GM21390 (cell line): ENCODE results near the gene GFOD2.
A peak's percentile ranks its signal among the peaks of the same experiment; 100 is the strongest.

Experiments
- ATAC-seq: cut with Tn5 transposase; IDR thresholded peaks from one replicate; pipeline ENCODE4 v1.9.1; 2021; ENCODE audit not compliant: unreplicated experiment

GFOD2 gene

DNA sequence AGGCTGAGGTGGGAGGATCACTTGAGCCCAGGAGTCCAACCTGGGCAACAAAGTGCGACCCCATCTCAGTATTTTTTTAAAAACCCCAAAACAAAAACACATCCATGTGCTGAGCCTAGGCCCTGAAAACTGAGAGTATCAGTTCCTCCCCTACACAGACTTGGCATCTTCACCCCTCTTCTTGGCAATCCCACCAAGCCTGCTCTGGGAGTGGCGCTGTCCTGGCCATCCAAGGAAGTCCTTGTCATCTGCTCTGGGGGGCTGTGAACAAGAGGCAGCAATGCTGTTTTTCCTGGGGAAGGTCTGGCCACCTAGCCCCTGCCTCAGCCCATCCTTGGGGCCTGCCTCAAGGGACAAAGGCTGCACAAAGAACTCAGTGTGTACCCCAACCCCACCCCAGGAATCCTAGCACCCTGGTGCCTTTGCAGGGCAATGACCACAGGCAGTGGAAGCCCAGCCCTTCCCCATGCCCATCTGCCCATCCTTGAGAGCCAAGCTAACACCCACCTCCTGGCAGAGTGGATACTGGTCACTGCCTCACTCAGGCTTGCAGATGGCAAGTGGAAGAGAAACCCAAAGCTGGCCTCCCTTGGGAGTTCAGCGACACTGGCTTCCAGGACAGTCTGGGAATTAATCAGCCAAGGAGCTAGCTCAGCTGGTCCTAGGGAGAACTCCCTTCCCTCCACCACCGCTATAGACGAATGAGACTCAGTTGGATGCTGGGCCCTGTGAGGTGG is 14.8 kb upstream of the GFOD2 start:
- no peak for ATAC-seq

DNA sequence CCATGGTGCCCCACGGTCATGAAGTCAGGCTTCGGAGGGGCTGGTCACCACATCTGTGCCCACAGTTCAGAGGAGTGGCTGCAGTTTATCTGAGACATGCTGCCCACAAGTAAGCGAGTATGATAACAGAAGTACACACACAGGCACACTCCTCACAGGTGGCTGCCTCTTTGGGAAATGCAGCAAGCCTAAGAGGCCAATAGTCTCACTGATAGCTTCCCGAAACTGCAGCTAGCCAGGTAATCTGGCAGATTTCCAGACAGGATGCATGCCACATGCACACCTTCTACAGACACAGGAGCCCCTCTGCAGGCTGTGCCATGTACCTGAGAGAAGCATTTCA is 12.6 kb upstream of the GFOD2 start:
- ATAC-seq: no peak

DNA sequence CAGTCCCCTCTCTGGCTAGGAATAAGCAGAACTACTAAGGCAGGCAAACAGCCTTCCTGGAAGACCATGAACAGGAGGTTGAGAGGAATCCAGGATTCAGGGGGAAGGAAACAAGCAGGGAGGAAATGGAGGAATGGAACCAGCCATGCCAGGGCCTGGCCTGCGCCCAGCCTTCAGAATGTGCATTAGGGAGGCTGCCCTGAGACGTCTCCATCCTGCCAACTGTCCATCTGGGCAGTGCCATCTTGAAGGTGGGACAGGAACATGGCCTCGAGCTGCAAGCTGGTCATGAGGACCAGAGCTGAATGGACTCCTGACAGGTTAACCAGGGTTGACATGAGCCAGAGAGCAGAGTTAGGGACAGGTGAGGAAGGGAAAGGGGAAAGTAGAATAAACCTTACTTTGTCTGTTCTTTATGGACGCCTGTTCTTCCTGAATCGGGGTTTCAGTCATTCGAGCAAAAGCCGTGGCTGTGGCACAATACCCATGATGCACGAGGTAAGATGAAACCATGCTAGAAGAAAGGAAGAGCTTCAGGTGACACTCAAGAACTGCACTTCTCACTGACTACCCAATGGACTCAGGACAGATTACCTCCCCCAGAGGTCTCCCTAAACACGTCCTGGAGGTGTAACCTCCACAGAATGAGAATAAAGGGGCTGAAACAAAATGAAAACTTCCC is 12.1 kb upstream of the GFOD2 start:
- no peak for ATAC-seq

DNA sequence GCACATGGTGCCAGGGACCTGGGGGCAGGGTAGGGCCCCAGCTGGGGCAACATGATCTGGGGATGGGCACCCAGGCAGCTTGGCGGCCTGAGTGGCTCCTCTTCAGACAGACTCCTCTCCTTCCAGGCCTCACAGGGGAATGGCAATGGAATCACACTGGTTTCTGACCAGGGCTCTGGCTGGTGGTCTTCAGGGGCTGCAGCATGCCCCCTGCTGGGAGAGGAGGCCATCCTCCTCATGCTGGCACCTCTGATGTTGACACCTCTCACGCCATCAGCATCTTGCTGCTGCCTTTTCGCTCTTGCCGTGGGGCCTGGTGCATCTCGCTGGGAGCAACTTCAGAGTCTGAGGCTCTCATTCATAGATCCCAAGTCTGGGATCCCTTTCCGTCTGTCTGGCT is 11.2 kb upstream of the GFOD2 start:
- ATAC-seq: no peak

DNA sequence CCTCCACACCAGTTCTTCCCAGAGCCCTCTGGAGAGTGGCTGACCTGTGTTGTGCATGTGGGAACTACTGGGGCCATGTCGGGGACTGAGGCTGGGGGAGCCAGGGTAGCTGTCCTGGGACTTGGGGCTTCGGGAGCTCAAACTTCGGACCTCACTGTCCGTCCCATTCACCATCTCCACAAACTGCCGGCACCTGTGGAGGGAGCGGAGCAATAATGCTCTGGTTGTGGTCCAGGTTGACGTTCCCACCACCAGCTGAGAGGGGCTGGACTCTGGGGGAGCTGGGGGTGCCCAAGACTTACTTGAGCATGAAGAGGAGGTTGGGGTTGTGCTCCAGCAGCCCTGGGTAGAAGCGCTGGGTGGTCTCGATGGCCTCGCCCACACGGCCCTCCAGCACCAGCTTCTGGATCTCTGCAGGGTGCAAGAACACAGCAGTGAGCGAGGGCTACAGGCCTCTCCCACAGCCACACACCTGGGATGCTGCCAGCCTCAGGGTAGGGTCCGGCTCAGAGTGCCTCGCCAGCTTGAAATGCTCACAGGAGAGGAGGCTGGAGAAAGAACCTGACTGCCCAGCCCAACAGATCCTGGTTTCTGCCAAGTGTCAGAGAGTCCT is 10.6 kb upstream of the GFOD2 start:
- ATAC-seq: no peak

DNA sequence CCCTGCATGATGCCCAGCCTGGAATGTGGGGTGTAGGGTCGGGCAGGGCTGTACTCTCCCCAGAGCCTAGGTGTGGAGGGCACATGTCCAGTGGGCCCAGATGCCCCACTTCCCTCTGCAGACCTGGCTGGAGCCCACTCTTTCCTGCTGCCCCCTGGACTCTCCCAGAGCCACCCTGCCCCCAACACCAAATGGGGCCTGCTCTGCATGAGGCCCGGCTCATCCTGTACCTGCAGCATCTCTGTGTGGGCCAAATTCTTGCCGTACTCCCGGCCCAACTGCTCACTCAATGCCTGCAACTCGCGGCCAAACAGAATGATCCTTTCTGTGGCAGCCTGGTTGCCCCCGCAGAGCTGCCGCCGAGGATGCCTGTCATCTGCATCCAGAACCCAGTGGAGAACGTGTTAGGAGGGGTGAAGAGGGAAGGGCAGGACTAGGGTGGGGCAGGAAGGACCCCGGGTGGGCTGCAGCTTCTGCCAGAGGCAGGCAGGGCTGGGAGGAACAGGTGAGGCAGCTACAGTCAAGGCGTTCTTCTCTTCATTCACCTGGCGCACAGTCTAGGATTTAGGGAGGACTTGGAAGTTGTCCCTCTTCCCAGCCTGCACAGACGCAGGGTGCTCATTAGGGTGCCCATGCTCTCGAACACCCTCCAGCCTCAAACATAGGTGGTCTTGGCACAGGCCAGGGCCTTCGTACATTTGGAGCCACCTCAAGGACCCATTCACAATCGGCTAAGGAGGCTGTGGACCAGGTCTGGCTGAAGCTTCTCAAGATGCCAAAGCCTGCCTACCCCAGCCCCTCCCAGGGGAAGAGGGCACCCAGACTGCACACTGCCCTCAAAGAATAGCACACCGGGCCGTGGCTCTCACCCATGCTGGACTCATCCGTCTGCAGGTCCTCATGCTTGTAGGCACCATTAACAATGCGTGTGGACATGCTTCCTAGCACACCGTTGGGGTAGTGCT is 8.7 kb upstream of the GFOD2 start:
- no peak for ATAC-seq

DNA sequence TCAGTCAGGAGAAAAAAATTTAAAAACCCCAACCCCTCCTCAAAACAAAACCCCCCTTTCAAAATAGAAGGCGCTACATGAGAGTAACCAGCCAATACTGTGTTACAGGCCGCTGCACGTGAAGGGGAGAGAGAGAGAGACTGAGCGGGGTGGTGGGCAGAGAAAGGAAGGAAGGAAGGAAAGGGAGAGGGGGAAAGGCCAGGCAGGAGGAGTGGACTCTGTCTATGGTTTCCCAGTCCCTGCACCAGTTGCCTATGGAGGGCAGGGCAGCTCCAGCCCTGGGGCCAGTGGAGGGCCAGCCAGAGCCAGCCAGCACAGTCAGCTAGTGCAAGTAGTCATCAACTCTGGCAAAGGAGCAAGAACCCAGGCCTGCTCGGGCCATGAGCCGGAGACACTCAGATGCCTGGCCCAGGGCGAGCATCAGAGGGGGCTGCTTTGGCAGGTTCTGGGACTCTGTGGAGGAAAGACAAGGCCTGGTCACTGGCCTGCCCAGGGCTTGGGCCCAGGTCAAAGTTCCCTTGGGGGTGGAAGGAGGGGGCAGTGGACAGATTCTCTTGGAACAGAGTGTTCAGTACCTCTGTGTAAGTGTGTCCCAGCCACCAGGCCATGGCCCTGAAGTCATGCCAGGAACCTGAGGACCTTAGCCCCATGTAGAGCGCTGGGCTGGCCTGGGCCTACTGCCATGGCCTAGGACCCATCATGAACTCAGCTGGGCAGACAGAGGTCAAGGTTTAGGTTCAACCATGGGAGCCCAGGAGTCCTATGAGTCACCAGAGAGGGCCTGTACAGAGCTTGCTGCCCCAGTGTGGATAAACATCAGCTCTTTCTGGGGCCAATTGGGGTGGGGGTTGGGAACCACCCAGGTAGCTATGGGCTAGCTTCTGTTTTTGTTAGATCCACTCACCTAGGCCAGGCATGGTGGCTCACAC is 7.3 kb upstream of the GFOD2 start:
- ATAC-seq: no peak

DNA sequence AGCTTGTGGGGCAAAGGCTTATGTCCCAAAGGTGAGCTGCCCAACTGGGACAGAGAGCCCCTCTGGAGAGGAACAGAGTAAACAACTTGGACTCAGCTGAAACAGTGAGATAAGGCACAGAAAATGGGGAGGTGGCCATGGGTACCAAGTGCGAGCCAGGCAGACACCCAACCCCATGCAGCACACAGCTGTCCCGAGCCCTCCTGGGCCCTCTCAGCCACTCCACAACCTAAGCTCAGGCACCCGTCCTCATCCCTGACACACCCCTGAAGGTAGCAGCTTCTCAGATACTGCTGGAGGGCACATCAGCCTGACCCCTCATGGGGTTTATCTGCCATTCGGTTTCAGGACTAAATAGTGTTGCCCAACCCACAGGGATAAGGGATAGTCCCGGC is 4.8 kb upstream of the GFOD2 start:
- ATAC-seq: no peak

DNA sequence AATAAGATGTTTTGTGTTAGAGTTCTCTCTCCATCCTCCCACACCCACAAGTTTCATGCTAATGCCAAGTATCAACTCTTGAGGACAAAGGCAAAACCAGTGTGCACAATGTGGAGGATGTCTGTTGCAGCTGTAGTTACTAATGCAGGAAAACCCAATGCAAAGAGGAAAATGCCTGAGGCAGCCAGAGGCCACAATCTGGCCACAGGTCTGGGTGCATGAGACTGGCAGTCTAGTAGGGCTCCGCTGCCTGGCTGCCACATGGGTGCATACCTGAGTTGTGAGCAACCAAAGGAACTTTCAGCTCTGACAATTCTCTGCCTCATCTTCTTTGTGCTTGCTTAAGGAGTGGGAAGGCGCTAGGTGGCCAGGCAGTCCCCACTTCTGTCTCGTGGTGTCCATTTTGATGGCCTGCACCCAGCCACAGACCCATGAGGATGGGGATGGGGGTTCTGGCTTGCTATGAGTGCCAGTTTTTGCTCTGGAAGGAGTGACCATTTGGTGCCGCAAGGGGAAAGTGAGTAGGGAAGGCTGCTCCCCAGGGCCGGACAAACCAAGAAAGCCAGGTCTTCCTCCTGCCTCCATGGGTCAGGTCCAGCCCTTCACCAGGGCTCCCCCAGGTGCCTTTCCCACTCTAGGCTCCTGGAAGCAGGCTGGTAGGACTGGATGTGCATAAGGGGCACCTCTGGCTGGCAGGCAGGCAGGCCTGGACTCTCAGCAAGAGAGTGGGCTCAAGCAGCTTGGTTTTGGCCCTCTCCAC is 4.2 kb upstream of the GFOD2 start:
- ATAC-seq: no peak

DNA sequence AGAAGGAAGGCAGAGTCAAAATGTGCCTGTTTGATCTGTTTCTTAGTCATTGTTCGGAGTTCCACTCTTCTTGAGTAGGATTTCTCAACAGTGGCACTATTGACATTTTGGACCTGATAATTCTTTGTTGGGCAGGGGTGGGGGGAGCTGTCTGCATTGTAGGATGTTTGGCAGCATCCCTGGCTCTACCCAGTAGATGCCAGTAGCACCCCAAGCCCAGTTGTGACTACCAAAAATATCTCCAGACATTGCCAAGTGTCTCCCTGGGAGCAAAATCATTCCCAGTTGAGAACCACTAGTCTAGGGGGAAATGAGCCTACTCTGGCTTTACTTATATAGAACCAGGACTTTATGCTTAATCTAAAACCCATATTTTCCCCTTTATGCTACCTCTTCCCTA is 1.1 kb upstream of the GFOD2 start:
- ATAC-seq: no peak

DNA sequence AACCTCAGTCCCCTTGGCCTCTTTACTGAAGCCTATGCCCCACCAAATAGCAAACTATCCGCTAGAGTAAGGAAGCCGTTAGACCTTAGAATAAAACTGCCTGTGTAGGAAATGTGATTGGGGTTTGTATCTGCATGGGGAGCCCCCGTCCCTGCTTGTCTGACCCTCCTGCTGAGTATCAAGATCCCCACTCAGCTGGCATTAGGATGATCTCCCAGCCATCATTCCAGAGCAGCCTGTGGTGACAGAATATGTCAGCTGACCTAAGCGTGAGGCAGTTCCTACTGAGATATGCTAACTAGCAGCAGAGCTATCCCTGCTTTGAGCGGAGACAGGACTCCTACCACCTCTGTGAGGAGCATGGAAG is 645 bp upstream of the GFOD2 start:
- ATAC-seq: no peak

DNA sequence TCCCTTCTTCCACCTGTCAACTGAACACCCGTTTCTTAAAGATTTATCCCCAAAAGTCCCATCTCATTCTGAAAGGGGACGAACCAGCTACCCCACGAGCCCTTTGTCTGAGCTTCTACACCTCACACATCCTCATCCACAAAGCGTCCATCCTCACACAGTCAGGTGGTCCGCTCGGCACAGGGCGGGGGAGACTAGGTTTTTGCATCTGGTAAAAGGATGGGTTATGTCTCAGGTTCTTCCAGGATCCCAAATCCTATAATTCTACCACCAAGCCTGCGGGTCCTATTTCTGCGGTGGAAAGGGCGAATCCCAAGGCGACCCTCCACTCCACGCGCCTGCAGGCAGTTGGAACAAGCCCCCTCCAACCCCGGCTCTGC is 458 bp downstream of the GFOD2 start:
- peak; percentile 26 for ATAC-seq

DNA sequence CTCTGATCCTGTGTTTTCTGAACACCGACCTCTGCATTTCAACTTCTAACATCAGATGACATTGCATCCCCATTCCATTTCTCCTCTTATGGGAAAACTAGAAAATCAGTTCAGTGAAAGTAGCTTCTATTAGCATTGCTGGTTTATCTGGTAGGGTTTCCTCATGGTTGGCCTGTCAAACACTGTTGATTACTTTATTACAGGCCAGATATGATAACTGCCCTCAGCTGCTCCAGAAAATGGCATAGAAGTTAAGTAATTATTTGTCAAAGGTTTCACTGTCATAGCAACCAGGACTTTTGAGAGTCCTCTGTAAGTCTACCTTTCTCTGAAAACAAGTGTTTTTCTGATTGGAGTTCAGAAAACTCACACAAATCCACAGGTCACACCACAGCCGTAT is 3.0 kb downstream of the GFOD2 start:
- no peak for ATAC-seq

DNA sequence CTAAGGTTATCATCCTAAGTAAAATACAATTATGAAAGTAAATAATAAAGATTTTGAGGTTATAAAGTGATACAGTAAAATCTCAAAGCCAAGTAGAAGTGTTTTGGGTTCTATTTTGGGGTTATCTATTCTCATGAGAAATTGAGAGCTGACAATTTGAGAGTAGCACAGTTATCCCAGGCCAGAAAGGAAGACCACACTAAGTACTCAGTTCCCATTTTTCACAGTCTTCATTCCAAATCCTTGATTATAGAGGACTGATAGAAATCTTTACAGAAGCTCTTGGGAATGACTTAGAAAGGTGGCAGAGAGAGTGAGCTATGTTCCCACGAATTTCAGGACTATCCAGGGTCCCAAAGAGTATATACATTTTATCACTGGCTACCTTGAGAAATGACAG is 4.6 kb downstream of the GFOD2 start:
- no peak for ATAC-seq

DNA sequence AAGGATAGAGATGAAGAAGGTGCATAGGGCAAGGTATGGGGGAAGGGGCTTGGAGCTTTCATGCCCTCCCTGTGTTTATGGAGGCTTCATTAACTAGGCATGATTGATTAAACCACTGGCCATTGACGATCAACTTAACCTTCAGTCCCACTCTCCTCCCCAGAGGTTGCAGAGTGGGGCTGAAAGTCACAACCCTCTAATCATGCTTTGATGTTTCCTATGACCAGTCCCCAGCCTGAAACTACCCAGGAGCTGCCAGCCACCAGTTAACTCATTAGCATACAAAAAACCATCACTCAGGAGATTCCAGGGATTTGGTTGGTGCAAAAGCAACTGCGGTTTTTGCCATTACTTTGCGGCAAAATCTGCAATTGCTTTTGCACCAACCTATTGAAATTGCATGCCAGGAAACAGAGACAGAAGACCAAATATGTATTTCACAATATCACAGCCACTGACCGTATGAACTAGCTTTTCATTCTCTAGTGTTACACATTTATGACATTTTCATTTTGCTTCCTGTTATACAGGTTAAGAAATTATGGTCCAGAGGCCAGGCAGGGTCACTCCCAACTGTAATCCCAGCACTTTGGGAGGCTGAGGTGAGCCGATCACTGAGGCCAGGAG is 5.4 kb downstream of the GFOD2 start:
- no peak for ATAC-seq

DNA sequence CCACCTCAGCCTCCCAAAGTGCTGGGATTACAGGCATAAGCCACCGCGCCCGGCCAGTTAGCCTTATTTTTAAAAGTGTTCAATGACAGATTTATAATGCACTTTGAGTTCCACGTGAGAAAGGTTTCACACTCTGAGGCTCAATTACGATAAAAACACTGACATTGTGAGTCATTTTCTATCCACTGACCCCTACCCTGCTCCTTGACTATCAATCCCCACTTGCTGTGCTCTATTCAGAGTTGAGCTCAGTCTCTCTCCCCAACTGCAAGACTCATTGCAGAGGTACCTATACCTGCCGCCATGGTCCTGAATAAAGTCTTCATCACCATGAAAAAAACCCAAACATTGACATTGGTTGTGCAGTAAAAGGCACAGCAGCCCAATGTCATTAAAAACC is 8.5 kb downstream of the GFOD2 start:
- ATAC-seq: no peak

DNA sequence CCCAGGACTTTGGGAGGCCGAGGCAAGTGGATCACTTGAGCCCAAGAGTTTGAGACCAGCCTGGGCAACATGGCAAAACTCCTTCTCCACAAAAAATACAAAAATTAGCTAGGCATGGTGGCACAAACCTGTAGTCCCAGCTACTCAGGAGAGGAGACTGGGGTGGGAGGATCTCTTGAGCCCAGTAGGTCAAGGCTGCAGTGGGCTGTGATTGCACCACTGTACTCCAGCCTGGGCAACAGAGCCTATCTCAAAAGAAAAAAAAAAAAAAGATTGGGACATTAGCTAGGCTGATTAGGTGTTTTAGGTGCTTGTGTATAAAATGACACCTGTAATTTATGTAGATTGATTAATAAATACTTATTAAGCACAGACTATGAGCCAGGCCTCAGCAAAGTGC is 10.1 kb downstream of the GFOD2 start:
- ATAC-seq: no peak

DNA sequence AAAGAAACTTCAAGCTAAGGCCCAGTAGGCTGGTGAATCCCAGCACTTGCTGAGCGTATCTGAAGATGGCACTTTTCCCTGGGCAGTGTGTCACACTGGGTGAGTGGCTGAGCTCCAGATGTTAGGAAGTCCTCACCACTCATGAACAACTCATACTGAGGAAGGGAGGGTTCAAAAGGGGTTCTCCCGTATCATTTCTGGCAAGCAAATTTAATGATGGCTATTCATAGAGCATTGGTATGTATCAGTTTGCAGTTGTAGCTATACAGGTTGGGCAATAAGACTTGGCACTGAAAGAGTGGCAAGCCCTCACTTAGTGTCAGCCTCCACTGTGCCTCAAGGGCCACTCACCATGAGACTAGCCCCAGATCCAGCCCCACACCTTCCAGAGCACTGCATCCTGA is 10.7 kb downstream of the GFOD2 start:
- ATAC-seq: no peak

DNA sequence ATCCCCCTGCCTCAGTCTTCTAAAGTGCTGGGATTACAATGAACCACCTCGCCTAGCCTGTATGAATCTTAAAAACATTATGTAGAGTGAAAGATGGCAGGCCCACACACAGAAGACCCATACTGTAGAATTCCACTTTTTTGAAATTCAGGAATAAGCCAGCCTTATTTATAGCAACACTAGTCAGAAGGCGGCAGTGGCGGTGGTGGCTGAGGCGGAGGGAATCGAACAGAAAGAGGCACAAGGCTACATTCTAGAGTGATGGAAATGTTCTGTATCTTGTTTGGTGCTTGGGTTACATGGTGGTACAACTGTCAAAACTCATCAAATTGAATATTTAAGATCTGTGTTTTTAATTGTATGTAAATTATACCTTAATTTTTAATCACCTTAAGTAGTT is 11.3 kb downstream of the GFOD2 start:
- ATAC-seq: no peak
